ENCODE measurements around the gene OR51G2. TPM values are rescaled to one million over a fixed set of nuclear protein-coding genes. Genes with fewer than 3 reads are reported as not detected.
"Not testable (repeated sequence)": the region's sequence is repeated elsewhere in the genome, so short reads cannot be mapped to it uniquely, and the experiment has no call there.

Gene OR51G2, protein sequence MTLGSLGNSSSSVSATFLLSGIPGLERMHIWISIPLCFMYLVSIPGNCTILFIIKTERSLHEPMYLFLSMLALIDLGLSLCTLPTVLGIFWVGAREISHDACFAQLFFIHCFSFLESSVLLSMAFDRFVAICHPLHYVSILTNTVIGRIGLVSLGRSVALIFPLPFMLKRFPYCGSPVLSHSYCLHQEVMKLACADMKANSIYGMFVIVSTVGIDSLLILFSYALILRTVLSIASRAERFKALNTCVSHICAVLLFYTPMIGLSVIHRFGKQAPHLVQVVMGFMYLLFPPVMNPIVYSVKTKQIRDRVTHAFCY
- not detected for polyA plus RNA-seq (2013, experiment 1 of 2; ENCODE audit: insufficient read length)
- not detected for polyA plus RNA-seq (2013, experiment 2 of 2; ENCODE audit: insufficient read length)

- DNase-seq: no peak
These were observed at the start of gene OR51G2 for GRCh38 chr11:4919250-4919649. TSS of gene OR51G2 (minus strand) at chr11:4919350. CDS start at chr11:4915663, 3,687 bp downstream.

DNA sequence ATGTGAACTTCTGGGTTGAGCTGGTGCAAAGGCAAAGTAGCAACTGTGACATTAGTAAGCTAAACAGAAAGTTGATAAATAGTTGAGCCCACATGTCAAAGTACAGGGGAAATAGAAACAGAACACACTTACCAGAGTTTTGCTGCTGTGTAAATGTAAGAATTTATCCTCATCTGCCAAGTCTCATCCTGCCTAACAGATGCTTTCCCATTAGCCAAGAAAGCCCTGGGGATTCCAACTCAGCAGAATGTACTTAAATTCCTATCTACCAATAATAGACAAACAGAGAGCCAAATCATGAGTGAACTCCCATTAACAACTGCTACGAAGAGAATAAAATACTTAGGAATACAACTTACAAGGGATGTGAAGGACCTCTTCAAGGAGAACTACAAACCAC is 43.7 kb upstream of the OR51G2 start:
- no peak for DNase-seq

GRCh38 chr11:4960877-4961276 is 41.7 kb upstream of the OR51G2 start:
- no peak for DNase-seq

GRCh38 chr11:4957396-4957795 is 38.2 kb upstream of the OR51G2 start:
- DNase-seq: no peak

GRCh38 chr11:4955613-4956012 is 36.5 kb upstream of the OR51G2 start, which contains the start of gene OR51A2:
TSS of gene OR51A2 (minus strand) at chr11:4955713. CDS start at chr11:4955713, 0 bp downstream.
- DNase-seq: not testable (repeated sequence)

- no peak for DNase-seq
These were observed 28.4 kb upstream of the OR51G2 start, which contains the start of gene OR51A4 for GRCh38 chr11:4947505-4947904. TSS of gene OR51A4 (minus strand) at chr11:4947605. CDS start at chr11:4947100, 505 bp downstream.

DNA sequence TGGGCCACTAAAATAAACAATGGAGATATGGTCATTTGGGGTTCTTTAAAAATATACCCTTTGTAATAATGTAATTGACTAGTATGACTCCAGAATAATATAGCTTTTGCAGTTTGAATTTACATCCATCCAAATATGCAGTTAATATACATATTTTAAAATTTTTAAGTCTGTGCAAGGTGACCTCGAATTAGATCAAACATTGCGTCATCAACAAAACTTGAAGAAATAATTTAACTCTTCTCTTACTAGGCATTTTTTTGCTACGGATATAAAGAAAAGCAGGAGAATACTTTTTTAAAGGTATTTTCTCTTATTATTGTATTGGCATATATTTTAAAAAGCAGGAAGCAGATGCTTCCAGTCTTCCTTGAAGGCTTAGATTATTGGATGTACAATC is 17.6 kb upstream of the OR51G2 start:
- no peak for DNase-seq

- no peak for DNase-seq
These were observed 13.6 kb upstream of the OR51G2 start for GRCh38 chr11:4932751-4933150.

DNA sequence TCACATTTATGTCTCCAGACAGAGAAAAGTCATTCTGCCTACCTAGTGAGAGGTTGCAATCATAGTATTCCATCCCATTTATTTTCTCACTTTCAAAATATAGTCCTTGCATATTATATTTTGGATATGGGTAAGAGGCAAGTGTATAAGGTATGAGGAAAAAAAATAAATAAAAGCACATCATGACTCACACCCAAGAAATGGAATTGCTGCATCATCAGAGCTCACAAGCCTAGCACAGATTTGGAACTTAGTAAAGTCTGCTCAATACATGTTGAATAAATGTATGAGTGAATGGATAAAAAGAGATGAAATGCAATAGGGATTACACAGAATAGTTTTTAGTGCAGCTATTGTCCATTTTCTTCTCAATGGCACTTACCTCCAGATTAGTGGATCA is 7.5 kb upstream of the OR51G2 start:
- no peak for DNase-seq

DNA sequence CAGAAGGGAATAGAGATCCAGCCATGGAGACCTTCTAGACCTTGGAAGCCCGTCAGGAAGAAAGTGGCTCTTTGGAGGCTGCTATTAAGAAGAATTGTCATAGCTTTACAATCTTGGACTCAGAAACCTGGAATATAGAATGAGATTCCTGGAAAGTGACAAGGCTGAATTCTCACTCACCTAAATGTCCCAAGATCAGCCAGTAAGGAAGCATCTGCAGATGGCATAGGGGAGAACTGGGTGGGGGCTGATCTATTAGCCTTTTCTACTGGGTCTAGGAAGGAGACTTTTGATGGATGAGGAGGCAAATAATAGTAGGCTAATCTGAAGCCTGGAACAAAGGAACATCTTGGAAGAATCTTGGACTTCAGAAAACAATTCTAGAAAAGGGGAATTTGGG is 5.1 kb upstream of the OR51G2 start, which contains the start of gene OR51G1:
Gene OR51G1, minus strand, starts transcription at position 101 of the 400 bp plus-strand sequence. Its CDS starts 0 bp downstream, at position 101.
- no peak for DNase-seq

DNA sequence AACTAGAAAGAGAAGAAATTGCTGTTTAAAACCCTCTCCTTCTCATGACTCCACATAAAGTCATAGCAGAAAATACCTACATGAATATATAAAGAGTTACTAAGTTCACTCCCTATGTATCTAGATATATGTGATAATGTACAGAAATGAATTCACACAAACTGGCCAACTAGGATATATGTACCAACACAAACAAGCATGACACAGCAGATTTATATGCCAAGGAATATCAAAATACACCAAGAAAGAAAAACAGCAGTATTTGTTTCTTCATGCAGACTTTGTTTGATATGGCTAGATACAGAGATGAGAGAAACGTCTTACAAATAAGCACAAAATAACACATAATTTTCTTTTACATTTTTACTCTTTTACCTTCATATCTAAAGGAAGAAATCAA is 3.2 kb upstream of the OR51G2 start:
- no peak for DNase-seq

- no peak for DNase-seq
These were observed 2.6 kb upstream of the OR51G2 start for GRCh38 chr11:4921796-4922195.

GRCh38 chr11:4916581-4916980 is 2.6 kb downstream of the OR51G2 start:
- no peak for DNase-seq

GRCh38 chr11:4903484-4903883 is 15.7 kb downstream of the OR51G2 start, which contains the start of gene OR51A7:
TSS of gene OR51A7 (plus strand) at chr11:4903783. CDS start at chr11:4907370, 3,587 bp downstream.
- no peak for DNase-seq

DNA sequence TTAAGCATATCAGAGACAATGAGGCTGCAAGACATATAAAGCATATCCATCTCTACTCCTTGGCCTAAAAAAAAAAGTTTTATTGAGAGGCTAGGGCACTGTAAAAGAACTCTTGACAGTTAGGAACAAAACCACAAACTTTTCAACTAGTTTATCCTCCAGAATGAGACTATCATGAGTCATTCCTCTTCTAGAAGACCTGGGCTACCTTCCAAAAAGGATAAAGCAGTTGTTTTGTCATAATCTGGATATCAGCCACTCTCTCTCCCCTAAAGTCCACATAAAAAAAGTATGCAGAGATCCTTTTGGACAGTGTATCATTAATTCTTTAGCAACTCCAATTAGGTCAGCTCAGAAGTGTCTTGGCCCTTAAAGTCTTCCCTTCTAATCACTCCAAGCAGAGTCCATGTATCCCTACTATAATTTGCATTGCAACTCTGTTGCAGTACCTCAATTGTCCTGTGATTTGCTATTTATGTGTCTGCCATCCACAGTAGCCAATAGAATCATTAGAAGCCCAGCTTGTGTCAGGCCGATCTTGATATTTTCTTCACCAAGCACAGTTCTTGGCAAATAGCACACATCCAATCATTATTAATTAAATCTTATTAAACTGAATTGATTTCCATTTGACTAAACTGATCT is 27.0 kb downstream of the OR51G2 start:
- DNase-seq: peak; percentile 92

GRCh38 chr11:4890279-4890678 is 28.9 kb downstream of the OR51G2 start:
- DNase-seq: no peak

GRCh38 chr11:4887591-4887990 is 31.6 kb downstream of the OR51G2 start:
- DNase-seq: no peak

GRCh38 chr11:4886186-4886585 is 33.0 kb downstream of the OR51G2 start:
- DNase-seq: no peak

- no peak for DNase-seq
These were observed 34.8 kb downstream of the OR51G2 start for GRCh38 chr11:4884361-4884760.

GRCh38 chr11:4882543-4882942 is 36.6 kb downstream of the OR51G2 start:
- DNase-seq: no peak

DNA sequence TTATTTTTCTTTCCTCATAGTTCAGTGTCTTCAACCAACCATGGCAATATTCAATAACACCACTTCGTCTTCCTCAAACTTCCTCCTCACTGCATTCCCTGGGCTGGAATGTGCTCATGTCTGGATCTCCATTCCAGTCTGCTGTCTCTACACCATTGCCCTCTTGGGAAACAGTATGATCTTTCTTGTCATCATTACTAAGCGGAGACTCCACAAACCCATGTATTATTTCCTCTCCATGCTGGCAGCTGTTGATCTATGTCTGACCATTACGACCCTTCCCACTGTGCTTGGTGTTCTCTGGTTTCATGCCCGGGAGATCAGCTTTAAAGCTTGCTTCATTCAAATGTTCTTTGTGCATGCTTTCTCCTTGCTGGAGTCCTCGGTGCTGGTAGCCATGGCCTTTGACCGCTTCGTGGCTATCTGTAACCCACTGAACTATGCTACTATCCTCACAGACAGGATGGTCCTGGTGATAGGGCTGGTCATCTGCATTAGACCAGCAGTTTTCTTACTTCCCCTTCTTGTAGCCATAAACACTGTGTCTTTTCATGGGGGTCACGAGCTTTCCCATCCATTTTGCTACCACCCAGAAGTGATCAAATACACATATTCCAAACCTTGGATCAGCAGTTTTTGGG is 37.2 kb downstream of the OR51G2 start, which contains the start of gene OR51T1:
Gene OR51T1, plus strand, starts transcription at position 41 of the 641 bp plus-strand sequence. Its CDS starts 0 bp downstream, at position 41.
- peak; percentile 67 for DNase-seq

- DNase-seq: no peak
These were observed 38.0 kb downstream of the OR51G2 start for GRCh38 chr11:4881188-4881587.

DNA sequence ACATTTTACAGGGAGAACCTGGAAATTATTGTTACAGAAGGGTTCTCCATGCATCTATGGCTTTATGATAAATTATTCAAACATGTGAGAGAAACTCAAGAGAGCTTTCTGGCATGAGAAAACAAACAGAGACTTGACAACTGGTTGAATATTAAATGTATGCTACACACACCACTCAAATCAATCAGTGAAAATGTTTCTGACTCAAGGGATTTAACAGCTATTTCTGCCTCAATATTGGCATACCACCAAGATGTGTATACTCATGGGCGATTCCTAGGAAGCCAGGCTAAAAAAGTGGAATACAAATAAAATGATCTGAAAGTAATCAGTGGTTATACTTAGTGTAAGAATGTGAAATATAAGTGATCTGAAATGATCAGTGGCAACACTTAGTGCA is 53.3 kb downstream of the OR51G2 start:
- peak; percentile 10 for DNase-seq

Data from fibroblast of skin of abdomen (primary cell).